Small intestine (tissue), 7 donors: ENCODE data around the gene QKI. TPM values are rescaled to one million over a fixed set of nuclear protein-coding genes. Genes with fewer than 3 reads are reported as not detected.
"Not testable (repeated sequence)": the region's sequence is repeated elsewhere in the genome, so short reads cannot be mapped to it uniquely, and the experiment has no call there.

ENCODE experiments used
- DNase-seq, 2 donors: peaks; one replicate each; pipeline versions ENCODE4 v3.0.0 to v3.0.0-alpha.2; 2013
- FAIRE-seq: peaks from 2 replicates; lab custom pipeline; 2012; peaks lifted over from hg19 to GRCh38; lab: Jason Lieb, UNC
- H3K27ac ChIP-seq, 3 donors: one replicate each; pipeline ENCODE4 v1.5.1; 2013; ENCODE audit warnings: low read length in 2 of 3, mild to moderate bottlenecking in 2 of 3, control low read depth in 1 of 3, inconsistent platforms in 1 of 3, low read depth in 1 of 3, moderate library complexity in 1 of 3
- H3K27me3 ChIP-seq, 3 donors: one replicate each; pipeline ENCODE4 v1.6.1; 2013; ENCODE audit warnings: low read length in 3 of 3, inconsistent platforms in 1 of 3; ENCODE audit not compliant: control insufficient read depth in 3 of 3, insufficient read depth in 3 of 3
- H3K36me3 ChIP-seq, 3 donors: one replicate each; pipeline ENCODE4 v1.6.1; 2013; ENCODE audit warnings: low read length in 3 of 3, inconsistent platforms in 1 of 3, low read depth in 1 of 3, mild to moderate bottlenecking in 1 of 3, moderate library complexity in 1 of 3; ENCODE audit not compliant: control insufficient read depth in 3 of 3, insufficient read depth in 2 of 3
- H3K4me1 ChIP-seq, 3 donors: one replicate each; pipeline ENCODE4 v1.6.1; 2013; ENCODE audit warnings: low read length in 2 of 3, inconsistent platforms in 1 of 3, low read depth in 1 of 3, mild to moderate bottlenecking in 1 of 3, moderate library complexity in 1 of 3; ENCODE audit not compliant: control insufficient read depth in 3 of 3, insufficient read depth in 2 of 3
- H3K4me3 ChIP-seq, 3 donors: one replicate each; pipeline ENCODE4 v1.5.1; 2013; ENCODE audit warnings: low read length in 3 of 3, control low read depth in 1 of 3, inconsistent platforms in 1 of 3, low read depth in 1 of 3, mild to moderate bottlenecking in 1 of 3, moderate library complexity in 1 of 3
- H3K9me3 ChIP-seq, 2 donors: one replicate each; pipeline ENCODE4 v1.6.1; 2013; ENCODE audit warnings: low read depth in 1 of 2, low read length in 1 of 2; ENCODE audit not compliant: control insufficient read depth in 2 of 2, insufficient read depth in 1 of 2
- WGBS, 3 donors: extraction: QIAGEN DNeasy Blood & Tissue Kit; methylation state at CpG; one replicate each; pipeline ENCODE4 v1.1.7; 2013; 5-methylcytosine and 5-hydroxymethylcytosine counted together
- polyA plus RNA-seq, 4 donors: library from polyadenylated mRNA; stranded (reverse) in 3 of 4; unstranded in 1 of 4; fragments of 200-250 nt in 3 of 4; fragments of 120-200 nt in 1 of 4; gene quantifications; one replicate each; pipeline versions ENCODE4 v1.2.1 to v1.2.3, GENCODE V29; 2013
- donor health status: healthy with polysubstance abuse.
- donor health status: control.
- donor health status: control.
- donor health status: Bipolar disorder and iron deficiency.
- donor health status: healthy.

Gene QKI
- polyA plus RNA-seq, 4 donors, result 2.5 to 18.9 (median 13.7) TPM

DNA sequence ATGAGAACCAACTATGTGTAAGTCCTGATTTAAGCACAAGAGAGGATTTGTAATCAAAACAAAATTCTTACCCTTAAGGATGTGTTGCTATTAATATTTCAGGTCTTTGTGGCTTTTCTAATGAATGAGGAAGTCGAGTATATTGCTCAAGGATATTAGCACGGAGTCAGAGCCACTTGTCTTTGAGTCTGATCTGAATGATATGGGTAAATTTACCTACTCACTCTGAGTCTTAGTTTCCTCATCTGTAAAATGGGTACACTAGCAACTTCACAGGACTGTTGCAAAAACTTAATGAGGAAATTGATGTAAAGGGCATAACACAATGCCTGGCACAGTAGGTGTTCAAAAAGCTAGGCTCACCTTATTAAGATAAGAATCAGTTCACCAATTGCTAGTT, 30.0 kb upstream of the QKI start:
- Histone ChIP-seq H3K9me3 (peaks cover 0 to 12% of the 10 kb centered on the region in 2 donors), H3K4me1 (no peaks in the 10 kb centered on the region), H3K27ac (no peak overlapping the region), H3K27me3 (peaks cover 0 to 5% (median 3%) of the 10 kb centered on the region in 3 donors), H3K4me3 (no peak overlapping the region), H3K36me3 (no peaks in the 10 kb centered on the region)
- WGBS, 3 donors, result 63 to 76% (median 65%) methylated on average over 2 of the region's 2 CpGs
- FAIRE-seq (no peak), DNase-seq (no peak)

- peaks cover 0 to 12% of the 10 kb centered on the region in 2 donors for H3K9me3 ChIP-seq
- not testable (repeated sequence) for H3K4me3 ChIP-seq, DNase-seq, H3K27ac ChIP-seq, H3K36me3 ChIP-seq, FAIRE-seq, H3K27me3 ChIP-seq, H3K4me1 ChIP-seq
- 94 to 97% (median 96%) methylated on average over 13 of the region's 13 CpGs for WGBS, 3 donors
These were observed 29.0 kb upstream of the QKI start for GRCh38 chr6:163385503-163385902.

GRCh38 chr6:163386329-163386908, 28.1 kb upstream of the QKI start:
- Histone ChIP-seq H3K27ac (no peak overlapping the region), H3K4me1 (no peaks in the 10 kb centered on the region), H3K9me3 (peaks cover 0 to 12% of the 10 kb centered on the region in 2 donors), H3K36me3 (no peaks in the 10 kb centered on the region), H3K27me3 (peaks cover 0 to 5% (median 3%) of the 10 kb centered on the region in 3 donors), H3K4me3 (no peak overlapping the region)
- no peak for DNase-seq
- FAIRE-seq, result no peak
- 66 to 75% (median 75%) methylated on average over 8 of the region's 8 CpGs for WGBS, 3 donors

- FAIRE-seq (no peak), DNase-seq (no peak)
- Histone ChIP-seq H3K4me1 (no peaks in the 10 kb centered on the region), H3K27ac (no peak overlapping the region), H3K9me3 (peaks cover 0 to 12% of the 10 kb centered on the region in 2 donors), H3K4me3 (no peak overlapping the region), H3K36me3 (no peaks in the 10 kb centered on the region), H3K27me3 (peaks cover 0 to 5% (median 3%) of the 10 kb centered on the region in 3 donors)
- 42 to 70% (median 60%) methylated on average over 5 of the region's 5 CpGs for WGBS, 3 donors
These were observed 27.2 kb upstream of the QKI start for GRCh38 chr6:163387317-163387716.

DNA sequence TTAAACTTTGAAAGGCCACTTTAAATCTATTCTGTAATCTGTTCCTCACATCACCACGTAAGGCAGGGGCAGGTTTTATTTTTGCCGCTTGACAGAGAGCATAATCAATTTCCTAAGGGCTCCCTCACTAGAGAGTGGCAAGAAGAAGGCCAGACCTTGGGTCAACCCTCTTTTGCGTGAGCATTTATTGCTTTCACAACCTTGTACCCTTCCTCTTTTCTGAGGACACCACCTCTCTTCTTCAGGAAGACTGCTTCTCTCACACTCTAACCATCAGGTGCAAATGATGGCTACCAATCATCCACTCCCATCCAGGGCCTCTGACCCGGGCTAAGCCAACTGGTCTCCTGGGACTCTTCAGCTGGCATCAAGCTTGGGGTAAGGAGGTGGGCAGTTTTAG, 25.2 kb upstream of the QKI start:
- Histone ChIP-seq H3K9me3 (no peaks in the 10 kb centered on the region), H3K4me3 (no peak overlapping the region), H3K4me1 (no peaks in the 10 kb centered on the region), H3K27me3 (peaks cover 0 to 9% (median 3%) of the 10 kb centered on the region in 3 donors), H3K36me3 (no peaks in the 10 kb centered on the region), H3K27ac (no peak overlapping the region)
- DNase-seq (no peak), FAIRE-seq (no peak)
- WGBS, 3 donors, result 82 to 88% (median 82%) methylated on average over 4 of the region's 4 CpGs

DNA sequence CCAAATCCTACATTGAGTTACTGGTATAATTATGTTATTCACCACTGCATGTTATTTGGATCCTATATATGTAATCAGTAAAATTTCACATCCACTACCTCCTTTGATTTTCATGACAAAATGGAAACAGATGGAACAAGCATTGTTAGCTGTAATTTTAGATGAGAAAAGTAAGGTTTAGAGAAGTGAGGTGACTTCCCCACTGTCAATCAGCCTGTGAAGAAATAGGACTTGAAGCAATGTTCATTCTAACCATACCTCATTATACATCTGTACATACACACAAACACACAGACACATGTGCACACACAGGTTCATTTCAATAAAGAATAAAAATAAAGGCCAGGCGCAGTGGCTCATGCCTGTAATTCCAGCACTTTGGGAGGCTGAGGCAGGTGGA, 23.7 kb upstream of the QKI start:
- no peak for FAIRE-seq
- 89 to 100% (median 95%) methylated on average over 1 of the region's 1 CpG for WGBS, 3 donors
- no peaks in the 10 kb centered on the region for H3K9me3 ChIP-seq

GRCh38 chr6:163391985-163392384, 22.5 kb upstream of the QKI start:
- Histone ChIP-seq H3K27ac (no peak overlapping the region), H3K36me3 (no peaks in the 10 kb centered on the region), H3K4me3 (no peak overlapping the region), H3K9me3 (no peaks in the 10 kb centered on the region), H3K27me3 (peaks cover 0 to 19% (median 3%) of the 10 kb centered on the region in 3 donors), H3K4me1 (no peaks in the 10 kb centered on the region)
- FAIRE-seq, result no peak
- DNase-seq, result no peak
- WGBS, 3 donors, result 58 to 80% (median 79%) methylated on average over 2 of the region's 2 CpGs

More for the DNA sequence above, 23.7 kb upstream of the QKI start:
- Histone ChIP-seq H3K4me1 (no peaks in the 10 kb centered on the region), H3K27ac (no peak overlapping the region), H3K4me3 (no peak overlapping the region), H3K36me3 (no peaks in the 10 kb centered on the region), H3K27me3 (peaks cover 0 to 9% (median 3%) of the 10 kb centered on the region in 3 donors)
- no peak for DNase-seq

DNA sequence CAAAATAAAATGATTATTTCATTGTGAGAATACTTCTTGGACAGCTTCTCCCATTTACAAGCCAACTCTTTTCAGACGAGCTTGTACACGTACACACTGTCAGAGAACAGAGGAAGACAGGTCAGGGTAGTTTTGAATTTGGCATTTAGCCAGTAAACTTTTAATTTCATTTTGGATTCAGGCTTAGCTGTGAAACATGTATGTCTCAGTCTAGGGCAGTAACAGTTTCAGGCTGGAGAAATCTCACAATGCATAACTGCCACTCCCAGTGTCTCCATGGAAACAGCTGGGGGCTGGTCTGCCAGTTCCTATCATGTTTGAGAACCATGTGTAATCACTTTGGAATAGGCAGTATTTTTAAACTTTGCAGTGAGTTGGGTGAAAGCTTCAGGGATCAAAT, 22.0 kb upstream of the QKI start:
- H3K36me3 ChIP-seq, result no peaks in the 10 kb centered on the region
- no peak overlapping the region for H3K27ac ChIP-seq
- FAIRE-seq (no peak), DNase-seq (no peak)
- no peaks in the 10 kb centered on the region for H3K9me3 ChIP-seq
- WGBS, 3 donors, result 10 to 18% (median 13%) methylated on average over 2 of the region's 2 CpGs
- no peak overlapping the region for H3K4me3 ChIP-seq
- no peaks in the 10 kb centered on the region for H3K4me1 ChIP-seq
- peaks cover 0 to 23% (median 3%) of the 10 kb centered on the region in 3 donors for H3K27me3 ChIP-seq

GRCh38 chr6:163393923-163394322, 20.6 kb upstream of the QKI start:
- Histone ChIP-seq H3K36me3 (no peaks in the 10 kb centered on the region), H3K27me3 (peaks cover 0 to 20% (median 0%) of the 10 kb centered on the region in 3 donors), H3K27ac (no peak overlapping the region), H3K9me3 (no peaks in the 10 kb centered on the region), H3K4me3 (no peak overlapping the region), H3K4me1 (no peaks in the 10 kb centered on the region)
- WGBS, 3 donors, result 82 to 87% (median 86%) methylated on average over 5 of the region's 5 CpGs
- FAIRE-seq (no peak), DNase-seq (no peak)
